GM12878 (cell line): ENCODE measurements around the gene PIK3R3. TPM values are rescaled to one million over a fixed set of nuclear protein-coding genes. Genes with fewer than 3 reads are reported as not detected.

Experiments
- CBX5 ChIP-seq: sonication (generic); IDR thresholded peaks from 2 replicates; pipeline ENCODE4 v1.6.1; 2016; ENCODE audit warnings: low read depth, moderate library complexity, mild to moderate bottlenecking, inconsistent platforms
- CHD2 ChIP-seq: IDR thresholded peaks from 2 replicates; pipeline ENCODE4 v1.6.1; 2011; ENCODE audit warnings: low read depth, low read length, improper control_type of control experiment, borderline replicate concordance
- CREM ChIP-seq: IDR thresholded peaks from 2 replicates; pipeline ENCODE4 v1.6.1; 2014; ENCODE audit warnings: antibody characterized with exemption, low read depth
- NBN ChIP-seq: fragments of 450-650 bp; IDR thresholded peaks from 2 replicates; pipeline ENCODE4 v1.6.1; 2016
- NR2C1 ChIP-seq: fragments of 450-650 bp; IDR thresholded peaks from 2 replicates; pipeline ENCODE4 v1.6.1; 2017; ENCODE audit warnings: antibody characterized with exemption, mild to moderate bottlenecking, moderate library complexity
- RUNX3 ChIP-seq: IDR thresholded peaks from 2 replicates; pipeline ENCODE4 v1.6.1; 2012; ENCODE audit warnings: low read length, inconsistent platforms
- SKIL ChIP-seq: fragments of 450-650 bp; IDR thresholded peaks from 2 replicates; pipeline ENCODE4 v1.6.1; 2017; ENCODE audit warnings: mild to moderate bottlenecking, low read depth, inconsistent platforms; ENCODE audit not compliant: poor library complexity, severe bottlenecking
- SPI1 ChIP-seq: IDR thresholded peaks from 2 replicates; pipeline ENCODE4 v1.6.1; 2011; ENCODE audit warnings: low read depth, mild to moderate bottlenecking, low read length, moderate library complexity, borderline replicate concordance; ENCODE audit not compliant: insufficient read depth
- SREBF2 ChIP-seq: IDR thresholded peaks from 2 replicates; pipeline ENCODE4 v1.6.1; 2012; ENCODE audit warnings: mild to moderate bottlenecking, low read length
- ZBTB40 ChIP-seq: fragments of 450-650 bp; IDR thresholded peaks from 2 replicates; pipeline ENCODE4 v1.6.1; 2016; ENCODE audit warnings: mild to moderate bottlenecking, moderate library complexity, borderline replicate concordance
- polyA plus RNA-seq, 11 experiments: library from polyadenylated mRNA; depleted of rRNA in 4 of 11; unstranded in 6 of 11; stranded (reverse) in 5 of 11; fragments of >200 nt; fragmentation: Nextera tagmentation in 4 of 11; fragmentation: Illumina TruSeq in 1 of 11; extraction: Ambion mirVana in 4 of 11; extraction: Trizol in 1 of 11; gene quantifications; 1 replicate in 1 of 11; 2 replicates in 10 of 11; pipeline versions ENCODE4 v1.2.1 to v1.2.3, GENCODE V29; 2011 to 2016; ENCODE audit warnings: inconsistent platforms in 2 of 11, missing spikeins in 2 of 11, low read depth in 1 of 11
- total RNA-seq, 4 experiments: library from RNA; depleted of rRNA in 3 of 4; stranded (reverse); fragments of >200 nt in 3 of 4; fragmentation: Illumina TruSeq in 1 of 4; extraction: Trizol in 1 of 4; gene quantifications; 2 replicates each; pipeline versions ENCODE4 v1.2.1 to v1.2.3, GENCODE V29; 2013 to 2021
- TF ChIP-seq, protein P1 (sequence below): IDR thresholded peaks from 2 replicates; pipeline ENCODE4 v1.6.1; 2012; ENCODE audit warnings: low read depth, low read length, improper control_type of control experiment
- TF ChIP-seq, protein P2 (sequence below): fragments of 450-650 bp; IDR thresholded peaks from 2 replicates; pipeline ENCODE4 v1.6.1; 2017; ENCODE audit warnings: mild to moderate bottlenecking, moderate library complexity

PIK3R3 gene
- total and polyA plus RNA-seq, 10 of the 15 experiments (the other 5 are each of a cell fraction or from before 2014, with no cell fraction given), result 4.8 to 27.0 (median 19.8) TPM

- peak; percentile 51 for TF ChIP-seq SKIL
- TF ChIP-seq, protein P1, sequence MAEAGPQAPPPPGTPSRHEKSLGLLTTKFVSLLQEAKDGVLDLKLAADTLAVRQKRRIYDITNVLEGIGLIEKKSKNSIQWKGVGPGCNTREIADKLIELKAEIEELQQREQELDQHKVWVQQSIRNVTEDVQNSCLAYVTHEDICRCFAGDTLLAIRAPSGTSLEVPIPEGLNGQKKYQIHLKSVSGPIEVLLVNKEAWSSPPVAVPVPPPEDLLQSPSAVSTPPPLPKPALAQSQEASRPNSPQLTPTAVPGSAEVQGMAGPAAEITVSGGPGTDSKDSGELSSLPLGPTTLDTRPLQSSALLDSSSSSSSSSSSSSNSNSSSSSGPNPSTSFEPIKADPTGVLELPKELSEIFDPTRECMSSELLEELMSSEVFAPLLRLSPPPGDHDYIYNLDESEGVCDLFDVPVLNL, result no peak
- TF ChIP-seq CREM, result peak; percentile 60
- TF ChIP-seq NR2C1, result no peak
- TF ChIP-seq SREBF2, result no peak
- peak; percentile 99 for TF ChIP-seq SPI1
- TF ChIP-seq, protein P2, sequence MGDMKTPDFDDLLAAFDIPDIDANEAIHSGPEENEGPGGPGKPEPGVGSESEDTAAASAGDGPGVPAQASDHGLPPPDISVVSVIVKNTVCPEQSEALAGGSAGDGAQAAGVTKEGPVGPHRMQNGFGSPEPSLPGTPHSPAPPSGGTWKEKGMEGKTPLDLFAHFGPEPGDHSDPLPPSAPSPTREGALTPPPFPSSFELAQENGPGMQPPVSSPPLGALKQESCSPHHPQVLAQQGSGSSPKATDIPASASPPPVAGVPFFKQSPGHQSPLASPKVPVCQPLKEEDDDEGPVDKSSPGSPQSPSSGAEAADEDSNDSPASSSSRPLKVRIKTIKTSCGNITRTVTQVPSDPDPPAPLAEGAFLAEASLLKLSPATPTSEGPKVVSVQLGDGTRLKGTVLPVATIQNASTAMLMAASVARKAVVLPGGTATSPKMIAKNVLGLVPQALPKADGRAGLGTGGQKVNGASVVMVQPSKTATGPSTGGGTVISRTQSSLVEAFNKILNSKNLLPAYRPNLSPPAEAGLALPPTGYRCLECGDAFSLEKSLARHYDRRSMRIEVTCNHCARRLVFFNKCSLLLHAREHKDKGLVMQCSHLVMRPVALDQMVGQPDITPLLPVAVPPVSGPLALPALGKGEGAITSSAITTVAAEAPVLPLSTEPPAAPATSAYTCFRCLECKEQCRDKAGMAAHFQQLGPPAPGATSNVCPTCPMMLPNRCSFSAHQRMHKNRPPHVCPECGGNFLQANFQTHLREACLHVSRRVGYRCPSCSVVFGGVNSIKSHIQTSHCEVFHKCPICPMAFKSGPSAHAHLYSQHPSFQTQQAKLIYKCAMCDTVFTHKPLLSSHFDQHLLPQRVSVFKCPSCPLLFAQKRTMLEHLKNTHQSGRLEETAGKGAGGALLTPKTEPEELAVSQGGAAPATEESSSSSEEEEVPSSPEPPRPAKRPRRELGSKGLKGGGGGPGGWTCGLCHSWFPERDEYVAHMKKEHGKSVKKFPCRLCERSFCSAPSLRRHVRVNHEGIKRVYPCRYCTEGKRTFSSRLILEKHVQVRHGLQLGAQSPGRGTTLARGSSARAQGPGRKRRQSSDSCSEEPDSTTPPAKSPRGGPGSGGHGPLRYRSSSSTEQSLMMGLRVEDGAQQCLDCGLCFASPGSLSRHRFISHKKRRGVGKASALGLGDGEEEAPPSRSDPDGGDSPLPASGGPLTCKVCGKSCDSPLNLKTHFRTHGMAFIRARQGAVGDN, result 0 out of 2 replicates have a peak, but pooled peaks have one; percentile 12
- peak; percentile 82 for TF ChIP-seq RUNX3
- no peak; the same call in 1 of the 2 replicates for TF ChIP-seq ZBTB40
- peak; percentile 56; the same call in 1 of the 2 replicates for TF ChIP-seq CBX5
- TF ChIP-seq CHD2, result peak; percentile 21; the same call in 1 of the 2 replicates
- peak; percentile 39; the same call in 1 of the 2 replicates for TF ChIP-seq NBN
Observed at GRCh38 chr1:46043458-46044017, 88.9 kb downstream of the PIK3R3 start (continued).
